ENCODE results near the gene HIGD1C.
"Not testable (repeated sequence)": the region's sequence is repeated elsewhere in the genome, so short reads cannot be mapped to it uniquely, and the experiment has no call there.

Gene HIGD1C

GRCh38 chr12:51011955-51012354 is 59.6 kb downstream of the HIGD1C start:
- DNase-seq, result no peak
- no peaks in the 10 kb centered on the region for H3K9me3 ChIP-seq (ENCODE audit: control insufficient read depth, low read length)
- H3K27me3 ChIP-seq (replicated peaks; ENCODE audit: control insufficient read depth, insufficient read depth, low read length, poor library complexity, severe bottlenecking), result no peaks in the 10 kb centered on the region
- H3K4me1 ChIP-seq (ENCODE audit: control insufficient read depth, insufficient read depth, low read length, poor library complexity, severe bottlenecking), result peaks cover 15% of the 10 kb centered on the region
- H3K4me3 ChIP-seq (ENCODE audit: insufficient read depth, low read depth, low read length, poor library complexity, severe bottlenecking), result no peak overlapping the region
- H3K27ac ChIP-seq (ENCODE audit: insufficient read depth, low read length, poor library complexity, severe bottlenecking), result no peak overlapping the region
- H3K36me3 ChIP-seq (ENCODE audit: control insufficient read depth, insufficient read depth, low read length), result no peaks in the 10 kb centered on the region

GRCh38 chr12:51012570-51013236 is 60.4 kb downstream of the HIGD1C start:
- no peak for DNase-seq
- H3K9me3 ChIP-seq (ENCODE audit: control insufficient read depth, low read length), result no peaks in the 10 kb centered on the region
- peaks cover 15% of the 10 kb centered on the region for H3K4me1 ChIP-seq (ENCODE audit: control insufficient read depth, insufficient read depth, low read length, poor library complexity, severe bottlenecking)
- no peak overlapping the region for H3K27ac ChIP-seq (ENCODE audit: insufficient read depth, low read length, poor library complexity, severe bottlenecking)
- no peaks in the 10 kb centered on the region for H3K36me3 ChIP-seq (ENCODE audit: control insufficient read depth, insufficient read depth, low read length)
- H3K27me3 ChIP-seq (replicated peaks; ENCODE audit: control insufficient read depth, insufficient read depth, low read length, poor library complexity, severe bottlenecking), result no peaks in the 10 kb centered on the region
- no peak overlapping the region for H3K4me3 ChIP-seq (ENCODE audit: insufficient read depth, low read depth, low read length, poor library complexity, severe bottlenecking)

GRCh38 chr12:51013441-51013840 is 61.1 kb downstream of the HIGD1C start:
- Histone ChIP-seq H3K4me3 (ENCODE audit: insufficient read depth, low read depth, low read length, poor library complexity, severe bottlenecking) (no peak overlapping the region), H3K9me3 (ENCODE audit: control insufficient read depth, low read length) (no peaks in the 10 kb centered on the region), H3K36me3 (ENCODE audit: control insufficient read depth, insufficient read depth, low read length) (no peaks in the 10 kb centered on the region), H3K27ac (ENCODE audit: insufficient read depth, low read length, poor library complexity, severe bottlenecking) (no peak overlapping the region), H3K4me1 (ENCODE audit: control insufficient read depth, insufficient read depth, low read length, poor library complexity, severe bottlenecking) (peaks cover 15% of the 10 kb centered on the region), H3K27me3 (replicated peaks; ENCODE audit: control insufficient read depth, insufficient read depth, low read length, poor library complexity, severe bottlenecking) (no peaks in the 10 kb centered on the region)
- DNase-seq, result no peak

GRCh38 chr12:51014467-51014866 is 62.1 kb downstream of the HIGD1C start:
- not testable (repeated sequence) for H3K4me3 ChIP-seq (ENCODE audit: insufficient read depth, low read depth, low read length, poor library complexity, severe bottlenecking); DNase-seq; H3K27ac ChIP-seq (ENCODE audit: insufficient read depth, low read length, poor library complexity, severe bottlenecking); H3K4me1 ChIP-seq (ENCODE audit: control insufficient read depth, insufficient read depth, low read length, poor library complexity, severe bottlenecking); H3K27me3 ChIP-seq (replicated peaks; ENCODE audit: control insufficient read depth, insufficient read depth, low read length, poor library complexity, severe bottlenecking); H3K9me3 ChIP-seq (ENCODE audit: control insufficient read depth, low read length); H3K36me3 ChIP-seq (ENCODE audit: control insufficient read depth, insufficient read depth, low read length)

GRCh38 chr12:51017452-51017851 is 65.1 kb downstream of the HIGD1C start:
- H3K27ac ChIP-seq (ENCODE audit: insufficient read depth, low read length, poor library complexity, severe bottlenecking), result no peak overlapping the region
- H3K9me3 ChIP-seq (ENCODE audit: control insufficient read depth, low read length), result no peaks in the 10 kb centered on the region
- H3K36me3 ChIP-seq (ENCODE audit: control insufficient read depth, insufficient read depth, low read length), result no peaks in the 10 kb centered on the region
- H3K4me3 ChIP-seq (ENCODE audit: insufficient read depth, low read depth, low read length, poor library complexity, severe bottlenecking), result no peak overlapping the region
- H3K4me1 ChIP-seq (ENCODE audit: control insufficient read depth, insufficient read depth, low read length, poor library complexity, severe bottlenecking), result peaks cover 5% of the 10 kb centered on the region
- H3K27me3 ChIP-seq (replicated peaks; ENCODE audit: control insufficient read depth, insufficient read depth, low read length, poor library complexity, severe bottlenecking), result no peaks in the 10 kb centered on the region
- DNase-seq, result no peak

GRCh38 chr12:51018956-51019355 is 66.6 kb downstream of the HIGD1C start:
- no peak overlapping the region for H3K27ac ChIP-seq (ENCODE audit: insufficient read depth, low read length, poor library complexity, severe bottlenecking)
- no peaks in the 10 kb centered on the region for H3K9me3 ChIP-seq (ENCODE audit: control insufficient read depth, low read length)
- no peak overlapping the region for H3K4me3 ChIP-seq (ENCODE audit: insufficient read depth, low read depth, low read length, poor library complexity, severe bottlenecking)
- no peaks in the 10 kb centered on the region for H3K36me3 ChIP-seq (ENCODE audit: control insufficient read depth, insufficient read depth, low read length)
- no peak for DNase-seq
- H3K4me1 ChIP-seq (ENCODE audit: control insufficient read depth, insufficient read depth, low read length, poor library complexity, severe bottlenecking), result peaks cover 9% of the 10 kb centered on the region
- no peaks in the 10 kb centered on the region for H3K27me3 ChIP-seq (replicated peaks; ENCODE audit: control insufficient read depth, insufficient read depth, low read length, poor library complexity, severe bottlenecking)

- DNase-seq, result no peak
- H3K4me1 ChIP-seq (ENCODE audit: control insufficient read depth, insufficient read depth, low read length, poor library complexity, severe bottlenecking), result peaks cover 13% of the 10 kb centered on the region
- H3K4me3 ChIP-seq (ENCODE audit: insufficient read depth, low read depth, low read length, poor library complexity, severe bottlenecking), result no peak overlapping the region
- H3K27me3 ChIP-seq (replicated peaks; ENCODE audit: control insufficient read depth, insufficient read depth, low read length, poor library complexity, severe bottlenecking), result no peaks in the 10 kb centered on the region
- H3K9me3 ChIP-seq (ENCODE audit: control insufficient read depth, low read length), result no peaks in the 10 kb centered on the region
- no peaks in the 10 kb centered on the region for H3K36me3 ChIP-seq (ENCODE audit: control insufficient read depth, insufficient read depth, low read length)
- no peak overlapping the region for H3K27ac ChIP-seq (ENCODE audit: insufficient read depth, low read length, poor library complexity, severe bottlenecking)
Measured at GRCh38 chr12:51019927-51020326, 67.6 kb downstream of the HIGD1C start.
